Mesodermal cell (in vitro differentiated cells): ENCODE measurements around the gene ZC3H11A. TPM values are rescaled to one million over a fixed set of nuclear protein-coding genes. Genes with fewer than 3 reads are reported as not detected.
"Not testable (repeated sequence)": the region's sequence is repeated elsewhere in the genome, so short reads cannot be mapped to it uniquely, and the experiment has no call there.

Experiments used
- H3K27ac ChIP-seq: 2 replicates; pipeline ENCODE4 v1.7.0; 2013; ENCODE audit warnings: mild to moderate bottlenecking, low read depth, low read length, moderate library complexity; ENCODE audit not compliant: severe bottlenecking
- H3K36me3 ChIP-seq: 2 replicates; pipeline ENCODE4 v1.7.1; 2013; ENCODE audit warnings: mild to moderate bottlenecking, low read length, moderate library complexity; ENCODE audit not compliant: control insufficient read depth, insufficient read depth
- H3K4me1 ChIP-seq: one replicate; pipeline ENCODE4 v1.7.1; 2013; ENCODE audit warnings: mild to moderate bottlenecking, low read length; ENCODE audit not compliant: insufficient read depth, control insufficient read depth, poor library complexity, severe bottlenecking
- H3K4me3 ChIP-seq: 2 replicates; pipeline ENCODE4 v1.7.0; 2013; ENCODE audit warnings: low read length, control low read depth, mild to moderate bottlenecking; ENCODE audit not compliant: insufficient read depth, poor library complexity, severe bottlenecking; ENCODE audit errors: extremely low read depth
- H3K9me3 ChIP-seq: 2 replicates; pipeline ENCODE4 v1.7.1; 2013; ENCODE audit warnings: mild to moderate bottlenecking, low read length, moderate library complexity; ENCODE audit not compliant: control insufficient read depth
- WGBS, 2 experiments: methylation state at CpG; one replicate each; pipeline ENCODE4 v1.1.5; 2013; ENCODE audit warnings: missing lambda C conversion rate in 2 of 2; ENCODE audit not compliant: insufficient coverage in 2 of 2; 5-methylcytosine and 5-hydroxymethylcytosine counted together
- polyA plus RNA-seq, 2 experiments: library from polyadenylated mRNA; stranded (reverse); fragments of 50-300 nt; gene quantifications; one replicate each; pipeline ENCODE4 v1.2.3, GENCODE V29; 2013

Gene ZC3H11A
- polyA plus RNA-seq (2013, experiment 1 of 2): 66.0 TPM
- polyA plus RNA-seq (2013, experiment 2 of 2): 62.6 TPM

DNA sequence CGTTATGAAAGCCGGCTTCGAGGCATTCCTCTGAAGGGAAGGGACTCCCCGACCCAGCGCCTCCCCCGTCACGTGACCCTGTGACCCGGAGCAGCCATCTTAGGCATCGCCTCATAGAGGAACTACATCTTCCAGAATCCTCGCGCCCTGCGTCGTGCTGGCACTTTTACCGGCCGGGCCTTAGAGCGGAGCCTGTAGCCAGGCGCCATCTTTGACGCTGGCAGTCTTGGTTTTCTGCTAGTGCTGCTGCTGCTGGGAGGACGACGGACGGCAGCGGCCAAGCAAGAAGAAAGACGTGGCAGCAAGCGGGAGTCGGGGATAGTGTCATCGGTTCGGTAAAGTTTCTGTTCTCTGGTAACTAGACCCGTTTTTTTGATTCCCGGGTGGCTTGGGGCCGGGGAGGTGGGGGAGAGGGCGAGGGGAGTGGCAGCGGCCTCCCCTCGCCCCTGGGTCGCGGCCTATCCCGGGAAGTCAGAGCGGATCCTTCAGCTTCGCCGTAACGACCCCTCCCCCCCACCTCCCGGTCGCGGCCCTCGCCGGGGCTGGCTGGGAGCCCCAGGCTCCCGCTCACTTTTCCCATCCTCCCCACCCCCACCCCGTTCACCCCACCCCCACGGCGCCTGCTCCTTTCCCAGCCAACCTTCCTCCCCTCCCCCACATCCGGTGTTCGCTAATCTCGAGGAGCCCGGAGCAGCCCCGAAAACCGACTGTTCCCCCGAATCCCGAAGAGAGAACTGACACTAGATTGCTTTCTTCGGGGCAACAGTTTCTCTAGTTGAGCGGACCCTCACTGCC, at the start of gene ZC3H11A, which contains the start of gene ZBED6:
ZC3H11A (plus strand) TSS at position 183 of the 795 bp plus-strand sequence. CDS start 21,448 bp downstream, outside the sequence.
ZBED6 (plus strand) TSS at position 183 of the 795 bp plus-strand sequence. CDS start 1,900 bp downstream, outside the sequence.
- Histone ChIP-seq H3K36me3 (peaks cover 39% of the 10 kb centered on the region), H3K9me3 (peaks cover 19% of the 10 kb centered on the region), H3K4me1 (peaks cover 9% of the 10 kb centered on the region), H3K27ac (peak within 1 kb of the TSS; percentile 100), H3K4me3 (peak within 1 kb of the TSS; percentile 83)
- WGBS, 2 experiments: 0% methylated on average over 28 of the region's 59 CpGs

DNA sequence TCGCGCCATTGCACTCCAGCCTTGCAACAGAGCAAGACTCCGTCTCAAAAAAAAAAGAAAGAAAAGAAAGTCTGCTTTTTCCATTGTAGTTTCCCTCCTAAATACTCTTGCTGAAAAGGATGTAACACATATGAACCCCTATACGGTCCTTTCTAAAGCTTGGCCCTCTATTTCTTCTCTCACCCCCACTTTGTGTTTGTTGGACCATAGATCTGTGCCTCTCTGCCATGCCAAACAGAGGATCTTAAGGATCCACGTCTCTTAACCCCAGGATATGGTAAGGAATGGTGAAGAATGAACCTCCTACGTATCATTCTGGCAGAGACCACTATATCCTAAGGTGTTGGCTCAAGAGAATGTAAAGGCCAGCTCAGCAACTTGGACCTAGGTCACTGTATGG, 49.1 kb upstream of the ZC3H11A start:
- WGBS, 2 experiments: 94 to 100% methylated on average over 4 to 5 of the region's 6 CpGs
- H3K4me1 ChIP-seq: peaks cover 18% of the 10 kb centered on the region

DNA sequence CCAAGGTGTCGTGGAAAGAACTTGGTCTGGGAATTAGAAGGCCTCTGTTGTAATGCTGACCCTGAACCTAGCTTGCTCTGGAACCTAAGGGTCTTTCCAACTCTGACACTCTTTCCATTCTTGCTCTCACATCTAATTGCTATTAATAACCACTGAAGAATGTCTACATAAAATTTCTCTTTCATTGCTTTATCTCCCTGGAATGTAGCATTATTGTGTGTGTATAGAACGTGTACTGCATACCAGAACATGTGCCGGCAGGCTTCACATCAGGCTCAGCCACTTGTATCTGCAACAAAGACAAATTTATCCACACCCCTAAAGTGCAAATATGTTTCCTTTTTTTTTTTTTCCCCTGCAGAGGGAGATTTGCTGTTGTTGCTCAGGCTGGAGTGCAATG, 44.4 kb upstream of the ZC3H11A start:
- H3K9me3 ChIP-seq: no peaks in the 10 kb centered on the region
- 88 to 100% methylated on average over 1 of the region's 3 CpGs for WGBS, 2 experiments
- H3K36me3 ChIP-seq: no peaks in the 10 kb centered on the region
- H3K27ac ChIP-seq: no peak overlapping the region
- H3K4me1 ChIP-seq: peaks cover 15% of the 10 kb centered on the region
- H3K4me3 ChIP-seq: no peak overlapping the region

More for the DNA sequence above, 49.1 kb upstream of the ZC3H11A start:
- Histone ChIP-seq H3K4me3 (no peak overlapping the region), H3K27ac (no peak overlapping the region), H3K36me3 (peaks cover 3% of the 10 kb centered on the region), H3K9me3 (no peaks in the 10 kb centered on the region)

DNA sequence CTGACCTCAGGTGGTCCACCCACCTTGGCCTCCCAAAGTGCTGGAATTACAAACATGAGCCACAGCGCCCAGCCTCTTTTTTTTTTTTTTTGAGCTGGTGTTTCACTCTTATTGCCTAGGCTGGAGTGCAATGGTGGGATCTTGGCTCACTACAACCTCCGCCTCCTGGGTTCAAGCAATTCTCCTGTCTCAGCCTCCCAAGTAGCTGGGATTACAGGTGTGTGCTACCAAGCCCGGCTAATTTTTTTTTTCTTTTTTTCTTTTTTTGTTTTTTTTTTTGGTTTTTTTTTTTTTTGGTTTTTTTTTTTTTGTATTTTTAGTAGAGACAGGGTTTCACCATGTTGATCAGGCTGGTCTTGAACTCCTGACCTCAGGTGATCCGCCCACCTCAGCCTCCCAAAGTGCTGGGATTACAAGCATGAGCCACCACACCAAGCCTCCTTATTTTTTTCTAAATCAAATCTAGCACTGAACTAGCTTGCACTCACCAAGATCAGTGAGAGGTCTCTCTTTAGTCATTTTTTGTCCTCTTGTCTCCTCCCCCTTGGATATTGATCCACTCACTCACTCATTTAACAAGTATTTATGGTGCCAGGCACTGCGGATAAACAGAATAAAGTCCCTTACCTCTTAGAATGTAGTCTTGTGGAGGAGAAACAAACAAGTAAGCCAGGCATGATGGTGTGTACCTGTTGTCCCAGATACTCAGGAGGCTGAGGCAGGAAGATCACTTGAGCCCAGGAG, 43.6 kb upstream of the ZC3H11A start:
- H3K9me3 ChIP-seq, H3K4me3 ChIP-seq, H3K27ac ChIP-seq, H3K36me3 ChIP-seq: not testable (repeated sequence)
- no CpG with 5 or more reads among the region's 5 CpGs for WGBS, 2 experiments
- H3K4me1 ChIP-seq: peaks cover 19% of the 10 kb centered on the region

DNA sequence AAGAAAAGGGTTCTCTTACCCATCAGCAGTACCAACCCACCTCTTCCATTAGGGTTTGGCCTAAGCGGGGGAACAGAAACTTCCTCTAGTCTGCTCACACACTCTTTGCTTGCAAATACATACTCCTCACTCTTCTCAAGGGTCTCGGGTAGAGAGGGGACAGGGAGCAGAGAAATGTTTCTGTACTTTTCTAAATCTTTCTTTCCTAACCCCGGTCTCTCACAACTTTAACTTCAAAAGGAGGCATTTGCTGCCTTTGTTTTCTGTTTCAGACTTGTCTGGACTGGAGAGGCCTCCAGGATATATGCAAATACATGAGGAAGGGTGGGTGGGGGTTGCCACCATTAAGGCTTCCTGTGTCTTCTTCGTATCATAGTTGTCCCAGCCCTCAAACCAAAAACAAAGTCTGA, 41.0 kb upstream of the ZC3H11A start:
- no peaks in the 10 kb centered on the region for H3K9me3 ChIP-seq
- peaks cover 28% of the 10 kb centered on the region for H3K4me1 ChIP-seq
- 72 to 82% methylated on average over 2 of the region's 4 CpGs for WGBS, 2 experiments
- H3K36me3 ChIP-seq: no peaks in the 10 kb centered on the region
- H3K27ac ChIP-seq: peak overlapping the region; percentile 50
- no peak overlapping the region for H3K4me3 ChIP-seq

DNA sequence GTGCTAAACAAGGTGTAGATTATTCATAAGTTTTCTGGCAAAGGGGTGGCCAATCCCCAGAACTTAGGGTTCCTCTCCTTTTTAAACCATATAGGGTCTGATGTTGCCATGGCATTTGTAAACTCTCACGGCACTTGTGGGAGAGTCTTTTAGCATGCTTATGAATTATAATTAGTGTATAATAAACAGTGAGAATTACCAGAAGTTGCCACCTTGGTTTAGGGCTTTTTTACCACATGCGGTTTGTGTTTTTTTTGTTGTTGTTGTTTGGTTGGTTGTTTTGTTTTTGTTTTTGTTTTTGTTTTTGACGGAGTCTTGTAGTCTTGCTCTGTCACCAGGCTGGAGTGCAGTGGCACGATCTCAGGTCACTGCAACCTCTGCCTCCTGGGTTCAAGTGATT, 39.4 kb upstream of the ZC3H11A start:
- no peaks in the 10 kb centered on the region for H3K9me3 ChIP-seq
- peaks cover 28% of the 10 kb centered on the region for H3K4me1 ChIP-seq
- WGBS, 2 experiments: 78 to 93% methylated on average over 2 of the region's 4 CpGs
- no peaks in the 10 kb centered on the region for H3K36me3 ChIP-seq
- no peak overlapping the region for H3K4me3 ChIP-seq
- peak overlapping the region; percentile 69 for H3K27ac ChIP-seq

DNA sequence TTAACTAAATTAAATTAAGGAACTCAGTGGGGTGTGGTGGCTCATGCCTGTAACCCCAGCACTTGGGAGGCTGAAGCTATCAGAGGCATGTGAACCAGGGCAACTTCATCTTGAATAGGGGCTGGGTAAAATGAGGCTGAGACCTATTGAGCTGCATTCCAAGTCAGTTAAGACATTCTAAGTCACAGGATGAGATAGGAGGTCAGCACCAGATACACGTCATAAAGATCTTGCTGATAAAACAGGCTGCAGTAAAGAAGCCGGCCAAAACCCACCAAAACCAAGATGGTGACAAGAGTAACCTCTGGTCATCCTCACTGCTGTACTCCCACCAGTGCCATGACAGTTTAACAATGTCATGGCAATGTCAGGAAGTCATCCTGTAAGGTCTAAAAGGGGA, 36.7 kb upstream of the ZC3H11A start:
- not testable (repeated sequence) for H3K27ac ChIP-seq, H3K9me3 ChIP-seq, H3K4me3 ChIP-seq, H3K36me3 ChIP-seq
- WGBS, 2 experiments: 78 to 88% methylated on average over 2 of the region's 2 CpGs
- H3K4me1 ChIP-seq: peaks cover 28% of the 10 kb centered on the region

DNA sequence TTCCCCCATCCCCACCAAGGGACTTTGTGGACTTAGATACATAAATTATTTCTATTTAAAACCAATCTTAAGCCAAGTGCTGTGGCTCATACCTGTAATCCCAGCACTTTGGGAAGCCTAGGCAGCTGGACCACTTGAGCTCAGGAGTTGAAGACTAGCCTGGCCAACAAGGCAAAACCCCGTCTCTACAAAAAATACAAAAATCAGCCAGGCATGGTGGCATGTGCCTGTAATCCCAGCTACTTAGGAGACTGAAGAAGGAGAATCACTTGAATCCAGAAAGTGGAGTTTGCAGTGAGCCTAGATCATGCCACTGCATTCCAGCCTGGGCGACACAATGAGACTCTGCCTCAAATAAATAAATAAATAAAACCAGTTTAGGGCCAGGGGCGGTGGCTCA, 34.9 kb upstream of the ZC3H11A start:
- Histone ChIP-seq H3K27ac (no peak overlapping the region), H3K36me3 (no peaks in the 10 kb centered on the region), H3K4me1 (peaks cover 18% of the 10 kb centered on the region), H3K4me3 (no peak overlapping the region), H3K9me3 (no peaks in the 10 kb centered on the region)
- WGBS, 2 experiments: 94 to 100% methylated on average over 1 to 3 of the region's 3 CpGs

DNA sequence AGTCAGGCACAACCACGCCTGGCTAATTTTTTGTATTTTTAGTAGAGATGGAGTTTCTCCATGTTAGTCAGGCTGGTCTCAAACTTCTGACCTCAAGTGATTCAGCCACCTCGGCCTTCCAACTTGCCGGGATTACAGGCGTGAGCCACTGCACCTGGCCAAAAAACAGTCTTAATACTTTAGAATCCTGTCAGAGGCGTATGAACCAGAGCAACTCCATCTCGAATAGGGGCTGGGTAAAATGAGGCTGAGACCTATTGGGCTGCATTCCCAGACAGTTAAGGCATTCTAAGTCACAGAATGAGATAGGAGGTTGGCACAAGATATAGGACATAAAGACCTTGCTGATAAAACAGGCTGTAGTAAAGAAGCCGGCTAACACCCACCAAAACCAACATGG, 33.5 kb upstream of the ZC3H11A start:
- H3K4me3 ChIP-seq, H3K4me1 ChIP-seq, H3K9me3 ChIP-seq, H3K36me3 ChIP-seq, H3K27ac ChIP-seq: not testable (repeated sequence)
- 88 to 96% methylated on average over 5 to 6 of the region's 7 CpGs for WGBS, 2 experiments

DNA sequence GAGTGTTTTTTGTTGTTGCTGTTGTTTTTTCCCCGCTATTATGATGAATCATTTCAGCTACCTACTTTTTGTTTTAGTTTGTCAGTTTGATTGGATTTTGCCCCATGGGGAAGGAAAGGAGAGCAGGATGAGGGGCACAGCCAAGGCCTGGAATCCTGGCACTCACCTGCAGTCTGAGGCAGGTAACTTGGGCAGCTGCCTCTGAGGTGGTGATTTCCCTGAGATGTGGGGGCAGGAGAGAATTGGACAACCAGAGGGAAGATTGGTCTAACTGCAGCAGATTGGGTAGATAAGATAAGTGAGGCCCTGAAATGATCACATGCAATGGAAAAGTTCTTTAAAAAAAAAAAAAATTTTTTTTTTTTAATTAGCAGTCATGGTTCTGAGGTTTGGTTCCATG, 31.9 kb upstream of the ZC3H11A start:
- WGBS, 2 experiments: no CpG with 5 or more reads among the region's 1 CpG
- Histone ChIP-seq H3K9me3 (no peaks in the 10 kb centered on the region), H3K4me3 (no peak overlapping the region), H3K27ac (no peak overlapping the region), H3K4me1 (peaks cover 5% of the 10 kb centered on the region), H3K36me3 (no peaks in the 10 kb centered on the region)
